Thyroid gland (tissue), 4 donors: Measurements from ENCODE around the gene MPP3.

Experiments used
- POLR2A ChIP-seq, 2 donors: fragments of 450-650 bp; IDR thresholded peaks; one replicate each; pipeline ENCODE4 v1.6.1; 2017; ENCODE audit warnings: antibody characterized with exemption in 2 of 2, mild to moderate bottlenecking in 2 of 2, moderate library complexity in 1 of 2
- TF ChIP-seq, protein P1 (sequence below), 6 experiments: fragments of 200-600 bp in 3 of 6; fragments of 450-650 bp in 3 of 6; sonication (generic) in 3 of 6; IDR thresholded peaks; one replicate each; pipeline ENCODE4 v1.5.1; 2016 to 2019; ENCODE audit warnings: antibody characterized with exemption in 6 of 6, mild to moderate bottlenecking in 2 of 6, inconsistent platforms in 1 of 6, moderate library complexity in 1 of 6

GRCh38 chr17:43839670-43840108, 6.7 kb upstream of the MPP3 start:
- TF ChIP-seq, protein P1, sequence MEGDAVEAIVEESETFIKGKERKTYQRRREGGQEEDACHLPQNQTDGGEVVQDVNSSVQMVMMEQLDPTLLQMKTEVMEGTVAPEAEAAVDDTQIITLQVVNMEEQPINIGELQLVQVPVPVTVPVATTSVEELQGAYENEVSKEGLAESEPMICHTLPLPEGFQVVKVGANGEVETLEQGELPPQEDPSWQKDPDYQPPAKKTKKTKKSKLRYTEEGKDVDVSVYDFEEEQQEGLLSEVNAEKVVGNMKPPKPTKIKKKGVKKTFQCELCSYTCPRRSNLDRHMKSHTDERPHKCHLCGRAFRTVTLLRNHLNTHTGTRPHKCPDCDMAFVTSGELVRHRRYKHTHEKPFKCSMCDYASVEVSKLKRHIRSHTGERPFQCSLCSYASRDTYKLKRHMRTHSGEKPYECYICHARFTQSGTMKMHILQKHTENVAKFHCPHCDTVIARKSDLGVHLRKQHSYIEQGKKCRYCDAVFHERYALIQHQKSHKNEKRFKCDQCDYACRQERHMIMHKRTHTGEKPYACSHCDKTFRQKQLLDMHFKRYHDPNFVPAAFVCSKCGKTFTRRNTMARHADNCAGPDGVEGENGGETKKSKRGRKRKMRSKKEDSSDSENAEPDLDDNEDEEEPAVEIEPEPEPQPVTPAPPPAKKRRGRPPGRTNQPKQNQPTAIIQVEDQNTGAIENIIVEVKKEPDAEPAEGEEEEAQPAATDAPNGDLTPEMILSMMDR (IDR thresholded peaks at IDR 0.05): no peak
- TF ChIP-seq POLR2A (IDR thresholded peaks at IDR 0.05): no peak
